ENCODE data around the gene OARD1. TPM values are rescaled to one million over a fixed set of nuclear protein-coding genes. Genes with fewer than 3 reads are reported as not detected.

The OARD1 gene
- total RNA-seq, 2 donors from 2014 or later: 15.0 to 27.4 TPM

- Histone ChIP-seq H3K27me3 (no peaks in the 10 kb centered on the region), H3K9me3 (no peaks in the 10 kb centered on the region), H3K4me1 (peaks cover 43% of the 10 kb centered on the region), H3K27ac (no peak overlapping the region), H3K4me3 (no peak overlapping the region), H3K36me3 (replicated peaks in 1 of 2; ENCODE audit: insufficient read depth in 1 of 2, low read depth in 2 of 2) (peaks cover 0 to 8% of the 10 kb centered on the region in 2 donors)
- 87 to 93% methylated on average over 12 to 15 of the region's 15 CpGs for WGBS, 2 donors
- ATAC-seq (no peak), DNase-seq (no peak)
- intact Hi-C loops (cut with DNase I): loop anchor here (5.0 kb wide), 1 partner anchor 34 kb away; no protein-coding TSS in a partner anchor
- no peak for TF ChIP-seq CTCF (IDR thresholded peaks at IDR 0.05)
- no peak for TF ChIP-seq POLR2A (IDR thresholded peaks at IDR 0.05)
Measured at GRCh38 chr6:41032830-41033229, 39.3 kb downstream of the OARD1 start.

DNA sequence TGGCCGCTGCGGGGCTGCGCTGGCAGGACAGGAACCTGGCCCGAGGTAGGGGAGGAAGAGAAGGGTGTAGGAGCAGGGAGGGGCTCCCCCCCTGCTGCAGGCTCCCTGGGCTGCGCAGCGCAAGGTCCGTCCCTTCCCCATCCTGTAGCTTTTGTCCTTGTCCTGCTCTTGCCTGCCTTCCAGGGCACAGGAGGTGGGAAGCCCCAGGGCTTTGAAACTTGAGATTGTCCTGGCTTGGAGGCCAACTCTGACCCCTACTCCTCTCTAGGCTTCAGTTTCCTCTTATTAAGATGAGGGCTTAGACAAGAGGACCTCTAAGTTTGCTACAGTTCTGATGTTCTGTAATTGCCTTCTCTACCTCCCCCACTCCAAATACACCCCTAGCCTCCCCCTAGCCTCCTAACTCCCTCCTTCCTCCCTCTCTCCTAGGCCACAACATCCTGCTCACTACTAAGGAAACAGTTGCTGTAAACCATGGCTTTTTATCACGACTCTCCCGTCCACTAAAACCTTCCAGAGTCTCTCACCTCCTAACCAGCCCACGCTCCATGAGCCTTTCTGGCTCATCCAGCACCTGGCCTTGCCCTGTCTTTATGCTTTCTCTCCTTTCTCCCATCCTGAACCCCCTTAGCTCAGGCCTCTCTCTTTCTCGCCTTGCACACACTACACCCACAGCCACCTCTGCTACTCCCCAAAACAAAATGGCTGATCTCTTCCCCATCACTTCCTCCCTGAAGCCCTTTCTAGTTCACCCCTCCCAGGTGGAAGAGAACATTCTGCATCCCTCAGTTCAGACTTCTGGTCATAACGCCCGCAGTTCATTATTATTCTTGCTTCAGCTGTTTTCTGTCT lies 43.4 kb downstream of the OARD1 start:
- Histone ChIP-seq H3K36me3 (replicated peaks in 1 of 2; ENCODE audit: insufficient read depth in 1 of 2, low read depth in 2 of 2) (peaks cover 0 to 8% of the 10 kb centered on the region in 2 donors), H3K27me3 (no peaks in the 10 kb centered on the region), H3K4me3 (no peak overlapping the region), H3K27ac (peak overlapping the region; percentile 82 to 85 (median 84)), H3K9me3 (no peaks in the 10 kb centered on the region), H3K4me1 (peaks cover 36% of the 10 kb centered on the region)
- intact Hi-C loops (cut with DNase I): no loop called here
- 33 to 56% methylated on average over 10 to 13 of the region's 13 CpGs for WGBS, 2 donors
- TF ChIP-seq CTCF (IDR thresholded peaks at IDR 0.05): no peak
- no peak for TF ChIP-seq POLR2A (IDR thresholded peaks at IDR 0.05)
- DNase-seq (no peak), ATAC-seq (peak; percentile 67)

GRCh38 chr6:41027799-41028560 lies 44.2 kb downstream of the OARD1 start:
- peak; percentile 85 to 92 (median 89) for DNase-seq
- WGBS, 2 donors: 3 to 10% methylated on average over 37 to 45 of the region's 45 CpGs
- peak overlapping the region; percentile 82 to 85 (median 84) for H3K27ac ChIP-seq
- peaks cover 39% of the 10 kb centered on the region for H3K4me1 ChIP-seq
- intact Hi-C loops (cut with DNase I): no loop called here
- H3K9me3 ChIP-seq: no peaks in the 10 kb centered on the region
- peak; percentile 96 to 99 (median 99) for TF ChIP-seq CTCF (IDR thresholded peaks at IDR 0.05)
- TF ChIP-seq POLR2A (IDR thresholded peaks at IDR 0.05): peak; percentile 38 to 64 (median 50)
- ATAC-seq: peak; percentile 95
- H3K4me3 ChIP-seq: peak overlapping the region in 1 of 2 donors; percentile 15
- no peaks in the 10 kb centered on the region for H3K27me3 ChIP-seq
- peaks cover 0 to 5% of the 10 kb centered on the region in 2 donors for H3K36me3 ChIP-seq (replicated peaks in 1 of 2; ENCODE audit: insufficient read depth in 1 of 2, low read depth in 2 of 2)

DNA sequence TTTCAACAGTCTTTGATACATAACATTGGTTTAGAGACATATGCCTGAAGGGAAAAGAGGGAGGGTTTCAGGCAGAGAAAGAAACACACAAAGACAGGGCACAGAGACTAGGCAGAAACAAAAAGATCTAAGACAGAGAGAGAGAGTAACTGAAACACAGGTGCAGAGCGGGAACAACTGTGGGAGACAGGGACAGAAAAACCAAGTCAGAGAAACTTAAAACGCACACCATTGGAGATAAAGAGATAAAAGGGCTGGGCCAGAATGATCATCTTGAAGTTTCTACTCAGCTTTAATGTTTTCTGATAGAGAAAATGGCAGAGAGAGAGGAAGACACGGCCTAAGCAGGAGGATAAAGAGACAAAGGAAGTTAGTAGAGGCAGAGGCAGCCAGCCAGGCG lies 44.9 kb downstream of the OARD1 start:
- Histone ChIP-seq H3K36me3 (replicated peaks in 1 of 2; ENCODE audit: insufficient read depth in 1 of 2, low read depth in 2 of 2) (peaks cover 0 to 2% of the 10 kb centered on the region in 2 donors), H3K27ac (peak overlapping the region; percentile 82 to 85 (median 84)), H3K4me3 (peak overlapping the region in 1 of 2 donors; percentile 15), H3K9me3 (no peaks in the 10 kb centered on the region), H3K4me1 (peaks cover 47% of the 10 kb centered on the region), H3K27me3 (no peaks in the 10 kb centered on the region)
- intact Hi-C loops (cut with DNase I): no loop called here
- no peak for TF ChIP-seq CTCF (IDR thresholded peaks at IDR 0.05)
- ATAC-seq (no peak), DNase-seq (no peak)
- WGBS, 2 donors: 17 to 19% methylated on average over 4 of the region's 4 CpGs

All from body of pancreas (tissue), 4 donors.